GM12878 (cell line): Measurements from ENCODE around the gene SKAP1. TPM values are rescaled to one million over a fixed set of nuclear protein-coding genes. Genes with fewer than 3 reads are reported as not detected.

Source experiments
- ATAC-seq: fragments of 200-7000 bp; cut with Tn5 transposase; 3 replicates; pipeline ENCODE4 v1.9.1; 2020; ENCODE audit warnings: mild to moderate bottlenecking, moderate library complexity
- BruUV-seq: library from RNA; stranded (reverse); fragments of 400-500 nt; replicated peaks from 2 replicates; lab custom pipeline; 2021; lab: Mats Ljungman, UMichigan
- CTCF ChIA-PET: fragments of 300-600 bp; sonication (Branson Sonifier 250); formaldehyde crosslinking; extraction: SDS; loops from one replicate; lab custom pipeline; 2021; ENCODE audit warnings: inconsistent platforms; lab: Yijun Ruan, JAX
- POLR2A ChIA-PET: fragments of 350-600 bp; formaldehyde crosslinking; extraction: SDS; loops from one replicate; lab custom pipeline; 2021; ENCODE audit warnings: inconsistent platforms; lab: Charles Lee
- RAD21 ChIA-PET: fragments of 300-600 bp; sonication (Branson Sonifier 250); formaldehyde crosslinking; loops from one replicate; lab custom pipeline; 2023; ENCODE audit warnings: antibody characterized with exemption; ENCODE audit not compliant: unreplicated experiment; lab: Charles Lee
- SMC1A ChIA-PET: fragments of 300-600 bp; sonication (Branson Sonifier 250); formaldehyde crosslinking; loops from one replicate; lab custom pipeline; 2023; ENCODE audit not compliant: unreplicated experiment, uncharacterized antibody; lab: Charles Lee
- DNase-seq: peaks from one replicate; pipeline ENCODE4 v3.0.0-alpha.2; 2011; ENCODE audit warnings: low read depth, low spot score
- FAIRE-seq: peaks from 3 replicates; lab custom pipeline; 2011; peaks lifted over from hg19 to GRCh38; lab: Jason Lieb, UNC
- H2AFZ ChIP-seq: 2 replicates; pipeline ENCODE4 v1.6.0; 2011; ENCODE audit warnings: low read depth, low read length, control low read depth; ENCODE audit not compliant: control insufficient read depth
- H3K27ac ChIP-seq: 2 replicates; pipeline ENCODE4 v1.5.1; 2011; ENCODE audit warnings: control low read depth; ENCODE audit not compliant: control insufficient read depth, insufficient read depth
- H3K27me3 ChIP-seq, 2 experiments: replicated peaks in 1 of 2; 2 replicates each; pipeline versions ENCODE4 v1.6.0 to v1.6.1; 2011; ENCODE audit warnings: low read length in 1 of 2; ENCODE audit not compliant: control insufficient read depth in 2 of 2, insufficient read depth in 2 of 2
- H3K36me3 ChIP-seq, 2 experiments: 2 replicates each; pipeline ENCODE4 v1.5.1; 2011; ENCODE audit warnings: low read length in 1 of 2; ENCODE audit not compliant: control insufficient read depth in 2 of 2, insufficient read depth in 2 of 2
- H3K4me1 ChIP-seq: 2 replicates; pipeline ENCODE4 v1.6.1; 2011; ENCODE audit warnings: mild to moderate bottlenecking, low read length, moderate library complexity, mixed read lengths; ENCODE audit not compliant: control insufficient read depth, insufficient read depth
- H3K4me2 ChIP-seq: 2 replicates; pipeline ENCODE4 v1.6.0; 2011; ENCODE audit warnings: control low read depth; ENCODE audit not compliant: control insufficient read depth, insufficient read depth
- H3K4me3 ChIP-seq: fragments of 200-600 bp; sonication (generic); 2 replicates; pipeline ENCODE4 v1.5.1; 2016
- H3K79me2 ChIP-seq: 2 replicates; pipeline ENCODE4 v1.6.0; 2011; ENCODE audit warnings: low read length; ENCODE audit not compliant: control insufficient read depth, insufficient read depth
- H3K9ac ChIP-seq: 2 replicates; pipeline ENCODE4 v1.8.0; 2011; ENCODE audit warnings: low read length, control low read depth, mixed read lengths; ENCODE audit not compliant: control insufficient read depth, insufficient read depth
- H3K9me3 ChIP-seq: replicated peaks from 3 replicates; pipeline ENCODE4 v1.5.1; 2011; ENCODE audit warnings: mild to moderate bottlenecking, low read length; ENCODE audit not compliant: control insufficient read depth, insufficient read depth
- H4K20me1 ChIP-seq: 2 replicates; pipeline ENCODE4 v1.6.0; 2011; ENCODE audit not compliant: control insufficient read depth, insufficient read depth
- CHD4 ChIP-seq: fragments of 200-600 bp; sonication (generic); IDR thresholded peaks from 2 replicates; pipeline ENCODE4 v1.6.1; 2016; ENCODE audit warnings: mild to moderate bottlenecking
- CREB1 ChIP-seq: IDR thresholded peaks from 2 replicates; pipeline ENCODE4 v1.6.1; 2012; ENCODE audit warnings: low read depth, mild to moderate bottlenecking, inconsistent platforms
- IKZF1 ChIP-seq: fragments of 450-650 bp; conservative IDR thresholded peaks from 2 replicates; pipeline ENCODE4 v1.6.1; 2017; ENCODE audit warnings: antibody characterized with exemption, mild to moderate bottlenecking
- KDM1A ChIP-seq: fragments of 200-600 bp; sonication (generic); IDR thresholded peaks from 2 replicates; pipeline ENCODE4 v1.6.1; 2016; ENCODE audit warnings: borderline replicate concordance
- NRF1 ChIP-seq: conservative IDR thresholded peaks from 2 replicates; pipeline ENCODE4 v1.6.1; 2011; ENCODE audit warnings: mild to moderate bottlenecking, low read depth, low read length, improper control_type of control experiment
- RB1 ChIP-seq: fragments of 450-650 bp; formaldehyde crosslinking; IDR thresholded peaks from 2 replicates; pipeline ENCODE4 v1.6.1; 2017; ENCODE audit warnings: mild to moderate bottlenecking, borderline replicate concordance
- SMARCA5 ChIP-seq: fragments of 450-650 bp; IDR thresholded peaks from 2 replicates; pipeline ENCODE4 v1.6.1; 2017; ENCODE audit warnings: mild to moderate bottlenecking
- SREBF1 ChIP-seq: IDR thresholded peaks from 2 replicates; pipeline ENCODE4 v1.6.1; 2012; ENCODE audit warnings: mild to moderate bottlenecking, low read length
- TCF12 ChIP-seq: IDR thresholded peaks from 2 replicates; pipeline ENCODE4 v1.6.1; 2011; ENCODE audit warnings: low read depth, mild to moderate bottlenecking, low read length
- WRNIP1 ChIP-seq: IDR thresholded peaks from 2 replicates; pipeline ENCODE4 v1.6.1; 2011; ENCODE audit warnings: low read depth, low read length, improper control_type of control experiment, borderline replicate concordance
- YBX1 ChIP-seq: fragments of 450-650 bp; IDR thresholded peaks from 2 replicates; pipeline ENCODE4 v1.6.1; 2016; ENCODE audit warnings: antibody characterized with exemption
- ZNF217 ChIP-seq: fragments of 450-650 bp; IDR thresholded peaks from 2 replicates; pipeline ENCODE4 v1.6.1; 2017; ENCODE audit warnings: antibody characterized with exemption, mild to moderate bottlenecking
- WGBS: methylation state at CpG from one replicate; pipeline ENCODE4 v1.1.6; 2016; ENCODE audit warnings: low lambda C conversion rate; ENCODE audit not compliant: insufficient replicate concordance, insufficient coverage; ENCODE audit errors: missing lambda C conversion rate; 5-methylcytosine and 5-hydroxymethylcytosine counted together
- in situ Hi-C: fragments of 300-500 bp; cut with MboI; formaldehyde crosslinking; loops from 9 replicates; pipeline ENCODE4 v1.14.3; 2018; ENCODE audit warnings: mixed read lengths
- intact Hi-C: fragments of 100-400 bp; cut with micrococcal nuclease; formaldehyde crosslinking; loops from one replicate; pipeline ENCODE4 v1.14.2; 2022; ENCODE audit not compliant: unreplicated experiment
- polyA plus RNA-seq, 11 experiments: library from polyadenylated mRNA; depleted of rRNA in 4 of 11; unstranded in 6 of 11; stranded (reverse) in 5 of 11; fragments of >200 nt; fragmentation: Nextera tagmentation in 4 of 11; fragmentation: Illumina TruSeq in 1 of 11; extraction: Ambion mirVana in 4 of 11; extraction: Trizol in 1 of 11; gene quantifications; 1 replicate in 1 of 11; 2 replicates in 10 of 11; pipeline versions ENCODE4 v1.2.1 to v1.2.3, GENCODE V29; 2011 to 2016; ENCODE audit warnings: inconsistent platforms in 2 of 11, missing spikeins in 2 of 11, low read depth in 1 of 11
- total RNA-seq, 4 experiments: library from RNA; depleted of rRNA in 3 of 4; stranded (reverse); fragments of >200 nt in 3 of 4; fragmentation: Illumina TruSeq in 1 of 4; extraction: Trizol in 1 of 4; gene quantifications; 2 replicates each; pipeline versions ENCODE4 v1.2.1 to v1.2.3, GENCODE V29; 2013 to 2021

Gene SKAP1
- total and polyA plus RNA-seq, 10 of the 15 experiments (the other 5 are each of a cell fraction or from before 2014, with no cell fraction given), result 17.1 to 97.6 (median 35.9) TPM

GRCh38 chr17:48471817-48472410, 41.9 kb upstream of the SKAP1 start:
- Histone ChIP-seq H3K27ac (no peak overlapping the region), H3K79me2 (no peaks in the 10 kb centered on the region), H3K9ac (no peak overlapping the region), H3K4me1 (peaks cover 13% of the 10 kb centered on the region), H3K9me3 (no peaks in the 10 kb centered on the region), H2AFZ (peak overlapping the region; percentile 63), H3K36me3 (no peaks in the 10 kb centered on the region), H3K4me2 (peak overlapping the region; percentile 23; the same call in 1 of the 2 replicates), H4K20me1 (no peaks in the 10 kb centered on the region), H3K27me3 (no peaks in the 10 kb centered on the region), H3K4me3 (0 out of 2 replicates have a peak overlapping the region, but pooled peaks have one; percentile 17)
- no peak for FAIRE-seq
- 66% methylated on average over 8 of the region's 8 CpGs for WGBS
- intact Hi-C loops (no loop called here), in situ Hi-C loops (no loop called here)
- no TSS peak for BruUV-seq
- peak; percentile 11; the same call in 1 of the 3 replicates for ATAC-seq
- ChIA-PET POLR2A (interaction anchor here (0.5 to 1.4 kb wide), 12 partner anchors 10 to 59 kb away, joined by 3 to 11 read pairs (median 4); no protein-coding TSS in a partner anchor), RAD21 (interaction anchor here (0.9 to 3.2 kb wide), 12 partner anchors 11 to 446 kb away, joined by 3 to 16 read pairs (median 6); partner anchors contain the start of gene HOXB5), CTCF (interaction anchor here (0.7 to 5.3 kb wide), 20 partner anchors 9 to 212 kb away, joined by 3 to 29 read pairs (median 5); no protein-coding TSS in a partner anchor), SMC1A (interaction anchor here (0.9 to 4.5 kb wide), 26 partner anchors 9 to 172 kb away, joined by 3 to 24 read pairs (median 5); no protein-coding TSS in a partner anchor)
- no peak for TF ChIP-seq SMARCA5
- no peak for TF ChIP-seq SREBF1
- TF ChIP-seq TCF12, result no peak
- no peak for TF ChIP-seq CREB1
- no peak for TF ChIP-seq WRNIP1
- TF ChIP-seq NRF1, result no peak
- TF ChIP-seq RB1, result no peak
- no peak for TF ChIP-seq CHD4
- no peak for TF ChIP-seq ZNF217
- TF ChIP-seq IKZF1, result no peak
- TF ChIP-seq KDM1A, result no peak
- TF ChIP-seq YBX1, result no peak
- no peak for DNase-seq
